ENCODE data around the gene CCDC191. TPM values are rescaled to one million over a fixed set of nuclear protein-coding genes. Genes with fewer than 3 reads are reported as not detected.

The CCDC191 gene
- total RNA-seq, 2 experiments from 2014 or later: 2.7 to 3.0 TPM

Other genes with a start within 250 kb of the CCDC191 start
- 1 to 10 TPM; 1.2 to 2.2 TPM for gene GRAMD1C, start 217.7 kb downstream of the CCDC191 start, total RNA-seq
- 1 to 10 TPM; 3.4 to 3.7 TPM for gene ZDHHC23, start 108.5 kb downstream of the CCDC191 start, total RNA-seq
- 10 to 100 TPM; 30.0 to 33.0 TPM for gene QTRT2, start 211 bp upstream of the CCDC191 start, total RNA-seq
- gene DRD3, start 122.5 kb upstream of the CCDC191 start, total RNA-seq: under 1 TPM in 1 of 2 experiments, not detected in 1; 0.30 TPM
- 1 to 10 TPM; 5.1 to 5.3 TPM for gene ZNF80, start 181.1 kb upstream of the CCDC191 start, total RNA-seq
- gene TIGIT, start 237.5 kb upstream of the CCDC191 start, total RNA-seq: 10 to 100 TPM; 35.5 to 42.4 TPM